Uterus (tissue), 2 donors: Measurements from ENCODE around the gene CAMTA1.

ENCODE experiments used
- POLR2A ChIP-seq, 2 donors: fragments of 450-650 bp; IDR thresholded peaks; one replicate each; pipeline ENCODE4 v1.6.1; 2016; ENCODE audit warnings: antibody characterized with exemption in 2 of 2, mild to moderate bottlenecking in 1 of 2, moderate library complexity in 1 of 2
- TF ChIP-seq, protein P1 (sequence below), 4 experiments: fragments of 200-600 bp in 2 of 4; fragments of 450-650 bp in 2 of 4; sonication (generic) in 2 of 4; IDR thresholded peaks; one replicate each; pipeline ENCODE4 v1.5.1; 2016 to 2019; ENCODE audit warnings: antibody characterized with exemption in 4 of 4, mild to moderate bottlenecking in 2 of 4, moderate library complexity in 1 of 4

DNA sequence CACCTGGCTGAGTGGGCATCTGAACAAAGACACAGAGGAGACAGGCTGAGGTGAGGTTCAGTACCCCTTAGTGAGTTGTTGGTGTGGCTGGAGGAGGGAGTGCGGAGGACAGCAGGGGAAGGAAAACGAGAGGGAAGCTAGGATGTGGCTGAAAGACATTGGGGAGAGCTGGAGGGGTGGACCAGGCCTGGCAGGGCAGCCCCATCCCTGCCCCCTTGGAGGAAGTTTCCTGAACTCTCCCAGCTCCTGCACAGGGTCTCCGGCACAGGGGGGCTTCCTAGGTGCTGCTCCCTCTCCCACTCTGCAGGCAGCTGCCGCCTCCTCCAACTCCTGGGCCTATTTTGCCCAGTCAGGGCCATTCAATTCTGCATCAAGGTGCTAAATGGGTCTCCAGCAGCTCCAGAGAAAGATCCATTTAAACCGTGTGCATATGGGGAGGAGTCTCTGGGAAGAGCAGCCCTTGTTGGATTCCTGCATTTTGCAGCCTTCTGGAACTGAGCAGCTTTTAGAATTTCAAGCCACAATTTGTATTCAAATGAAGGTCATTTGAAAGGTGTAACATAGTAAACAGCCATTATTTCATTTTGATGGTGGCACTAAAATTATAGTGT is 193.9 kb downstream of the CAMTA1 start:
- TF ChIP-seq, protein P1, sequence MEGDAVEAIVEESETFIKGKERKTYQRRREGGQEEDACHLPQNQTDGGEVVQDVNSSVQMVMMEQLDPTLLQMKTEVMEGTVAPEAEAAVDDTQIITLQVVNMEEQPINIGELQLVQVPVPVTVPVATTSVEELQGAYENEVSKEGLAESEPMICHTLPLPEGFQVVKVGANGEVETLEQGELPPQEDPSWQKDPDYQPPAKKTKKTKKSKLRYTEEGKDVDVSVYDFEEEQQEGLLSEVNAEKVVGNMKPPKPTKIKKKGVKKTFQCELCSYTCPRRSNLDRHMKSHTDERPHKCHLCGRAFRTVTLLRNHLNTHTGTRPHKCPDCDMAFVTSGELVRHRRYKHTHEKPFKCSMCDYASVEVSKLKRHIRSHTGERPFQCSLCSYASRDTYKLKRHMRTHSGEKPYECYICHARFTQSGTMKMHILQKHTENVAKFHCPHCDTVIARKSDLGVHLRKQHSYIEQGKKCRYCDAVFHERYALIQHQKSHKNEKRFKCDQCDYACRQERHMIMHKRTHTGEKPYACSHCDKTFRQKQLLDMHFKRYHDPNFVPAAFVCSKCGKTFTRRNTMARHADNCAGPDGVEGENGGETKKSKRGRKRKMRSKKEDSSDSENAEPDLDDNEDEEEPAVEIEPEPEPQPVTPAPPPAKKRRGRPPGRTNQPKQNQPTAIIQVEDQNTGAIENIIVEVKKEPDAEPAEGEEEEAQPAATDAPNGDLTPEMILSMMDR (IDR thresholded peaks at IDR 0.05), result no peak
- TF ChIP-seq POLR2A (IDR thresholded peaks at IDR 0.05), result no peak
